ENCODE measurements around the gene UBE2J2.

The UBE2J2 gene

GRCh38 chr1:1227386-1227785, 46.3 kb downstream of the UBE2J2 start:
- Histone ChIP-seq H3K9ac (ENCODE audit: low read length) (no peak overlapping the region), H3K27me3 (ENCODE audit: insufficient read depth, low read length) (no peaks in the 10 kb centered on the region), H3K79me2 (ENCODE audit: insufficient read depth, low read length) (peaks cover 19% of the 10 kb centered on the region), H3K27ac (ENCODE audit: low read depth, low read length, poor library complexity, severe bottlenecking) (no peak overlapping the region), H3K4me3 (ENCODE audit: low read depth, low read length, poor library complexity, severe bottlenecking) (no peak overlapping the region), H3K4me1 (ENCODE audit: insufficient read depth, low read length, severe bottlenecking) (peaks cover 24% of the 10 kb centered on the region), H3K36me3 (ENCODE audit: insufficient read depth, low read length) (peaks cover 57% of the 10 kb centered on the region), H4K20me1 (ENCODE audit: insufficient read depth, low read length) (no peaks in the 10 kb centered on the region), H3K9me2 (ENCODE audit: low read depth, low read length) (no peaks in the 10 kb centered on the region), H2AFZ (ENCODE audit: low read length) (no peak overlapping the region), H3K9me3 (ENCODE audit: low read length) (no peaks in the 10 kb centered on the region), H3K4me2 (ENCODE audit: low read length) (no peak overlapping the region), H3F3A (ENCODE audit: insufficient read depth, low read length) (no peaks in the 10 kb centered on the region)
- TF ChIP-seq EZH2 (IDR thresholded peaks at IDR 0.05; ENCODE audit: borderline replicate concordance, low read length): no peak
- no peak for TF ChIP-seq CTCF (IDR thresholded peaks at IDR 0.05; ENCODE audit: low read length)

- peaks cover 24% of the 10 kb centered on the region for H3K4me1 ChIP-seq (ENCODE audit: insufficient read depth, low read length, severe bottlenecking)
- H3F3A ChIP-seq (ENCODE audit: insufficient read depth, low read length): no peaks in the 10 kb centered on the region
- H3K9me3 ChIP-seq (ENCODE audit: low read length): no peaks in the 10 kb centered on the region
- peaks cover 19% of the 10 kb centered on the region for H3K79me2 ChIP-seq (ENCODE audit: insufficient read depth, low read length)
- H3K36me3 ChIP-seq (ENCODE audit: insufficient read depth, low read length): peaks cover 63% of the 10 kb centered on the region
- H4K20me1 ChIP-seq (ENCODE audit: insufficient read depth, low read length): no peaks in the 10 kb centered on the region
- no peak overlapping the region for H3K4me2 ChIP-seq (ENCODE audit: low read length)
- no peaks in the 10 kb centered on the region for H3K9me2 ChIP-seq (ENCODE audit: low read depth, low read length)
- H3K4me3 ChIP-seq (ENCODE audit: low read depth, low read length, poor library complexity, severe bottlenecking): no peak overlapping the region
- no peaks in the 10 kb centered on the region for H3K27me3 ChIP-seq (ENCODE audit: insufficient read depth, low read length)
- H2AFZ ChIP-seq (ENCODE audit: low read length): no peak overlapping the region
- H3K27ac ChIP-seq (ENCODE audit: low read depth, low read length, poor library complexity, severe bottlenecking): no peak overlapping the region
- no peak overlapping the region for H3K9ac ChIP-seq (ENCODE audit: low read length)
- TF ChIP-seq CTCF (IDR thresholded peaks at IDR 0.05; ENCODE audit: low read length): no peak
- no peak for TF ChIP-seq EZH2 (IDR thresholded peaks at IDR 0.05; ENCODE audit: borderline replicate concordance, low read length)
Observed at GRCh38 chr1:1226566-1227362, 46.9 kb downstream of the UBE2J2 start.

- TF ChIP-seq EZH2 (IDR thresholded peaks at IDR 0.05; ENCODE audit: borderline replicate concordance, low read length) (no peak), CTCF (IDR thresholded peaks at IDR 0.05; ENCODE audit: low read length) (no peak)
- Histone ChIP-seq H3K36me3 (ENCODE audit: insufficient read depth, low read length) (peaks cover 71% of the 10 kb centered on the region), H3K79me2 (ENCODE audit: insufficient read depth, low read length) (peaks cover 14% of the 10 kb centered on the region), H3K9ac (ENCODE audit: low read length) (no peak overlapping the region), H3F3A (ENCODE audit: insufficient read depth, low read length) (no peaks in the 10 kb centered on the region), H3K27me3 (ENCODE audit: insufficient read depth, low read length) (no peaks in the 10 kb centered on the region), H3K9me3 (ENCODE audit: low read length) (no peaks in the 10 kb centered on the region), H4K20me1 (ENCODE audit: insufficient read depth, low read length) (no peaks in the 10 kb centered on the region), H3K27ac (ENCODE audit: low read depth, low read length, poor library complexity, severe bottlenecking) (no peak overlapping the region), H3K4me1 (ENCODE audit: insufficient read depth, low read length, severe bottlenecking) (peaks cover 24% of the 10 kb centered on the region), H2AFZ (ENCODE audit: low read length) (no peak overlapping the region), H3K9me2 (ENCODE audit: low read depth, low read length) (no peaks in the 10 kb centered on the region), H3K4me2 (ENCODE audit: low read length) (no peak overlapping the region), H3K4me3 (ENCODE audit: low read depth, low read length, poor library complexity, severe bottlenecking) (no peak overlapping the region)
Observed at GRCh38 chr1:1225913-1226312, 47.7 kb downstream of the UBE2J2 start.
